Measurements from ENCODE around the gene C10orf53. TPM values are rescaled to one million over a fixed set of nuclear protein-coding genes. Genes with fewer than 3 reads are reported as not detected.

C10orf53 gene
- total RNA-seq, 1 donor from 2014 or later = not detected

DNA sequence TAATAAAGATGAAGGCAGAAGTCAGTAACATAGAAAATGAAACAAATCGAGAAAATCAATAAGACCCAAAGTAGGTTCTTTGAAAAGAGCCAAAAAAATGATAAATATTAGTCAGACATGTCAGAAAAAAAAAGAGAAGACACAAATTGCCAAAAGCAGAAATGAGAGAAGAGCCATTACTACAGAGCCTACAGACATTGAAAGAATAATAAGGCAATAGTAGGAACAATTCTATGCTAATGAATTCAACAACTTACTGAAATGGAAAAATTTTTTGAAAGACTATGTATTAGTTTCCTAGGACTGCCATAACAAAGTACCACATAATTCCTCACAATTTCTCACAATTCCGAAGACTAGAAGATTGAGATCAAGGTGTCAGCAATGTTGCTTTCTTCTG lies 47.1 kb downstream of the C10orf53 start:
- H3K4me3 ChIP-seq = no peak overlapping the region
- DNase-seq = no peak
- H3K9me3 ChIP-seq = peaks cover 11% of the 10 kb centered on the region
- H3K27me3 ChIP-seq (ENCODE audit: low read depth) = no peaks in the 10 kb centered on the region
- TF ChIP-seq, protein P1, sequence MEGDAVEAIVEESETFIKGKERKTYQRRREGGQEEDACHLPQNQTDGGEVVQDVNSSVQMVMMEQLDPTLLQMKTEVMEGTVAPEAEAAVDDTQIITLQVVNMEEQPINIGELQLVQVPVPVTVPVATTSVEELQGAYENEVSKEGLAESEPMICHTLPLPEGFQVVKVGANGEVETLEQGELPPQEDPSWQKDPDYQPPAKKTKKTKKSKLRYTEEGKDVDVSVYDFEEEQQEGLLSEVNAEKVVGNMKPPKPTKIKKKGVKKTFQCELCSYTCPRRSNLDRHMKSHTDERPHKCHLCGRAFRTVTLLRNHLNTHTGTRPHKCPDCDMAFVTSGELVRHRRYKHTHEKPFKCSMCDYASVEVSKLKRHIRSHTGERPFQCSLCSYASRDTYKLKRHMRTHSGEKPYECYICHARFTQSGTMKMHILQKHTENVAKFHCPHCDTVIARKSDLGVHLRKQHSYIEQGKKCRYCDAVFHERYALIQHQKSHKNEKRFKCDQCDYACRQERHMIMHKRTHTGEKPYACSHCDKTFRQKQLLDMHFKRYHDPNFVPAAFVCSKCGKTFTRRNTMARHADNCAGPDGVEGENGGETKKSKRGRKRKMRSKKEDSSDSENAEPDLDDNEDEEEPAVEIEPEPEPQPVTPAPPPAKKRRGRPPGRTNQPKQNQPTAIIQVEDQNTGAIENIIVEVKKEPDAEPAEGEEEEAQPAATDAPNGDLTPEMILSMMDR (IDR thresholded peaks at IDR 0.05) = no peak
- H3K36me3 ChIP-seq = no peaks in the 10 kb centered on the region
- no peak for ATAC-seq
- H3K4me1 ChIP-seq = no peaks in the 10 kb centered on the region
- no peak overlapping the region for H3K27ac ChIP-seq
- intact Hi-C loops (cut with DNase I) = no loop called here

DNA sequence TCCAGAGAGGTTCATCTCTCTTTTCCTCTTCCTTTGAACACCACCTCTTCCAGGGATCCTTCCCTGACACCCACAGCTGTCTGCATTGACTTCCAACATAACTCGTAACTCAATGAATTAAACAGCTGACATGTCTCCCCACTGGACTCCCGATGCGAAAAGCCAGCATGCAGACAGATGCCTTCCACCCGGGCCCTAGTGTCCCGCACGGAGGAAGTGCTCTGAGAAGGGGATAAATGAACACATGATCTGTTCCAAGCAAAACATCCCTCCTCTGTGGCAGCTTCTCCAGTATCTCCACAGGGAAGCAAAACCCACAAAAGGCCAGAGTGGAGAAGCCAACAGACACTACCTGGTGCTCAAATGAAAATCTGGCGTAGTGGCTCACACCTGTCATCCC lies 54.4 kb downstream of the C10orf53 start:
- no peak overlapping the region for H3K27ac ChIP-seq
- ATAC-seq (no peak), DNase-seq (no peak)
- intact Hi-C loops (cut with DNase I) = no loop called here
- no peak overlapping the region for H3K4me3 ChIP-seq
- H3K4me1 ChIP-seq = no peaks in the 10 kb centered on the region
- TF ChIP-seq, protein P1 (IDR thresholded peaks at IDR 0.05) = no peak
- no peaks in the 10 kb centered on the region for H3K9me3 ChIP-seq
- H3K36me3 ChIP-seq = no peaks in the 10 kb centered on the region
- no peaks in the 10 kb centered on the region for H3K27me3 ChIP-seq (ENCODE audit: low read depth)

DNA sequence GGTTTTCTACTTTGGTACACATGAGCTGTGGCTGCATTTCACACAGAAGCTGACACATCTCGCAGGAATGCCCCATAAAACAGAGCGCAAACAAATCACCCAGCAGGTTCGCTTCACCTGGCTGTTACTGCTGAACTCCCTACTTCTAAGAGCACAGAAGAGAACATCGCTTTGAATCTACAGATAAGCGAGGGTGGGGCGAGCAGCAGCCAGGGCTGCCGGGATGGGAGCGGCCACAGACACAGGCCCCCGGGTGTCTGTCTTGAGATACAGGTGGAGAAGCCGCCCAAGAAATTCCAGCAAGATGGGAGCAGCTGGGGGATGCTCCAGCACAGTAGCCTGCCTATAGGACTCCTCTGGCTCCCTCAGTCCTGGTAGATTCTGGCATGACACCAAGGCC lies 55.2 kb downstream of the C10orf53 start:
- no peaks in the 10 kb centered on the region for H3K36me3 ChIP-seq
- DNase-seq (no peak), ATAC-seq (no peak)
- intact Hi-C loops (cut with DNase I) = no loop called here
- H3K9me3 ChIP-seq = no peaks in the 10 kb centered on the region
- H3K27ac ChIP-seq = no peak overlapping the region
- no peak overlapping the region for H3K4me3 ChIP-seq
- no peaks in the 10 kb centered on the region for H3K4me1 ChIP-seq
- H3K27me3 ChIP-seq (ENCODE audit: low read depth) = no peaks in the 10 kb centered on the region
- TF ChIP-seq, protein P1 (IDR thresholded peaks at IDR 0.05) = no peak

DNA sequence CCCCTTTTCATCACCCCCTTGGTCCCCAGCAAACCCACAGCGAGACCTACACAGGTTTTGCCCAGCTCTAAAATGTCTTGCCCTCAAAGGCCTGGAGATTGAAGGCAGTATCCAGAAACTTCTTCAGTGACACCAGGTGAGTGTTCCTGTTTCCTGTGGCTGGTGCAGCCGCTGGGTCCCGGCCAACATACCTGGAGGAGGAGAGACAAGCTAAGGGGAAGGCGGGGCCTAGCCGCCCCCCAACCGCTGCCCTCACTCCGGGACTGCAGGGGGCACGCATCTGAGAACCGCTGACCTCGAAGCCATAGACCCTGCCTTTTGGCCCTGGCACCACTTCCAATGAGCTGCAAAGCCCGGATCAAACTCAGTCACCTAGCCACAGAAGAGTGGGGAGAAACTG lies 55.7 kb downstream of the C10orf53 start:
- Histone ChIP-seq H3K9me3 (no peaks in the 10 kb centered on the region), H3K4me1 (no peaks in the 10 kb centered on the region), H3K36me3 (no peaks in the 10 kb centered on the region), H3K4me3 (no peak overlapping the region), H3K27me3 (ENCODE audit: low read depth) (no peaks in the 10 kb centered on the region), H3K27ac (no peak overlapping the region)
- no peak for DNase-seq
- intact Hi-C loops (cut with DNase I) = no loop called here
- TF ChIP-seq, protein P1 (IDR thresholded peaks at IDR 0.05) = no peak
- ATAC-seq = no peak

DNA sequence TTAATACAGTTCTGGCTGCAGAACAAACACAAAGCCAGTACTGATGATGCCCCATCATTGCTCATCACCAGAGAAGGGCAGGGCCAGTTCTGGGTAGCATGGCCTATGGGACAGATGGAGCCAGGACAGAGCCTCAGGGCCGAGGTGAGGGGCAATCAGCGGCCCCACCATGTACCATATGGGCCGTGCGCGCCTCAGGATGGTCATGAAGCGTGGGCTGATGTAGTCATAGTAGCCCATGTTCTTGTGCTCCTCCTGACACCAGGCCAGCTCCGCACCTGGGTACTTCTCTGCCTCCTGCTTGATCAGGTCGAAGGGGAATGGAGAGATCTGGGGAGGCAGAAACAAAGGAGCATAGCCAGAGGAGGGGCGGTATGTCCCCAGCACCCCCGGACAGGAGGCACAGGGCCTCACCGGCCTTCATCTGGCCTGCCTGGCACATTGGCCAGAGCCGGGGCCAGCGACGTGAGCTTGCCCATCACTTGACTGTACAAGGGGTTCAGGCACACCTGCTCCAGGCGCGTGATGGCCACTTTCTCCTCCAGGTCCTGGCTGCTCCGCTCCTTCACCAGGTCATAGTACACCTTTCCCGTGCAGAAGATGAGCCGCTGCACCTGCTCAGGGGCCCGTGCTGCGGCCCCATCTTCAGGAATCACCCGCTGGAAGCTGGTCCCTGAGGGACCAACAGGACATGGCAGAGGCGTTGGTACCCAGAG lies 56.6 kb downstream of the C10orf53 start:
- intact Hi-C loops (cut with DNase I) = no loop called here
- DNase-seq = no peak
- Histone ChIP-seq H3K27me3 (ENCODE audit: low read depth) (no peaks in the 10 kb centered on the region), H3K27ac (no peak overlapping the region), H3K36me3 (no peaks in the 10 kb centered on the region), H3K4me3 (no peak overlapping the region), H3K9me3 (no peaks in the 10 kb centered on the region), H3K4me1 (no peaks in the 10 kb centered on the region)
- no peak for ATAC-seq
- TF ChIP-seq, protein P1 (IDR thresholded peaks at IDR 0.05) = no peak
